Activated CD4-positive, alpha-beta T cell treated with anti-CD3 and anti-CD28 coated beads, Interleukin-2, Interleukin-6, amounts not matched to agents 100 ng/mL and 50 ng/mL, durations not matched to agents 16 hours and 8 hours (primary cell): Measurements from ENCODE around the gene HOXA13.
A peak's percentile ranks its signal among the peaks of the same experiment; 100 is the strongest.

Experiments
- DNase-seq: peaks from one replicate; pipeline ENCODE4 v3.0.0-alpha.2; 2020

The HOXA13 gene

DNA sequence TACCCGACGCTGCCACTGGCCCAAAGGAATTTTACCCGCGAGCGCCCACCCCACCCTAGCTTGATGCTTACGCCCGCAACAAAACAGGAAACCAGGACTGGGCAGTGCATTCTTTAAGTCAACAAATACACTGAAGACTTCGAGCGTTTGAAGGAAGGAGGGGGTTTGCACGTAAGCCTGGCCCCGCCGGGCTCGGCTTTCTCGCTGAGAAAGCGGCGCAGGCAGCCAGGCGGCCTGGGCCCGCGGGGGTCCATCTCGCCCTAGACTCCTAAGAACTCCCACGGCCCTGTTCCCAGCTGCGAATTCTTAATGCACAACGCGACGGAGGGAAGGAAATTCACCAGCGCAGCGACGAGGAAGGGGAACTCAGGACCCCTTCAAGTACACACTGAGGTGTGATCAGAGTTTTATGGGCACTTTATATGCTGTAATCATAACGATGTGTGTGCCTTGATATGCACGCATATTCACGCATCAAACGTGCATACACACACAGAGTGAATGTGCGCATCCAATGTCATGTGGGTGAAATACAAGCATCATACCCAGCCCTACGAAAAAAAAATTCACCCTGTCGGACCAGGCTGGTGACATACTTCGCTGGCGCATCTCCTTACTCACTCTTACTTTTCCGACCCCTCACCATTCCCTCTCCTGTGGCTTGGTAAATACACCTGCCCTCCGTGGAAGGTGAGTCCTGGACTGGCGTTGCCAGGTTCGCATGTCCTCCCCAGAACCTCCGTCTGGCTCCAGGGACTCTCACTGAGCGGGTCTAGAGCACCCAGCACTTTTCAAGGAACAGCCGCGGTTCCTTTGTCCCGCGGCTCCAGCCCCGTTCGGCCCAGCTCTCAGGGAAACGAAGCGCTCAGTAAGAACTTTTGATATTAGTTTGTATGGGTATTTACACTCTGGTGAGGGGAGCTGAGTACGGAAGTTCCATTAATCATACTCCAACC is 5.7 kb upstream of the HOXA13 start:
- no peak for DNase-seq

DNA sequence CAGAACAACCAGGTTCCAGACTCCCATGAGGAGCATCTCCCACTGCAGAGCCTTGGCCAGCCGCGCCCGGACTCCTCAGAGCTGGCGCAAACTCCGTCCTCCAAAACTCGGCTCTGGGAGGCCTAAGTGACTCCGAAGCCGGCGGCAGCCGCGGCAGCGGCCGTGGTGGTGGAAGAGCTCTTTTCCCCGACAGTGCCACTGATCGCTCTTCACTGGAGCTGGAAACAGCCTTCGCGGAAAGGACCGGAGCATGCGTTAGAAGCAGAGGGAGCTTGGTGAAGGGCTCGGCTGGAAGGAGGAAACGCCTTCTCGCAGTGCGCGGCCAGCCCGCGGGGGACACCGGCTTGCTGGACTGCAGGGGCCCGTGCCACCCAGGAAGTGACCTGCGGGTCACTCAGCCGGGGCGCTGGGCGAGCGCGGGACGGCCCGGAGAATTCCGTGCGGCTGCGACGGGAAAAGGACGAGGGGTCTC is 5.0 kb upstream of the HOXA13 start:
- no peak for DNase-seq

DNA sequence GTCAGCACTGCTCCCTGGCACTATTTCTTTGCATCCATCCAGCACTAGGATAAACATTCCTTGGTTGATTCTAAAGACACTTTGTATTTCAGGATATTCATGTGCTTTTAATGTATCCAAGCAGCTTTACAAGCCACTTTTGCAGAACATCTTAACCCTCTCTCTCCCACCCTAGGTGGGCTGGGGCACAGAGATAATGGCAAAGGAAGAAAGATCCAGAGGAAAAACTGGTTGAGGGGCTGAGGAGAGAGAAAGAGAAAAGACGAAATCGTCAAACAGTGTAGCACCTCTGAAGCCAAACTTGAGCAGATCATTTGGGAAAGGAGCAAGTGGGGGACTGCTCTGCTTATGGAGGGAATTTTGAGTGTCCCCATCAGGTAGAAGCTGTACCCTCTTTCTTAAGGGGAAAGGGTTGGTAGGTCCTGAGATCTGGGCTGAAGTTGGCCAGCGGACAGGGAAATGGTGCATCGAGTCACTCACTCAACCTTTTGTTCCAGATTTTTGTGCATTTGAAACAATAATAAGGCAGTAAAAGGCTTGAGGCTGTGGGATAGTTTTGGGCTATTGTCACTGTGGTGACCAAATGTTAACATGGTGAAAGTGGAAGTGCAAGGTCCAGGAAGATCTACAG is 4.2 kb upstream of the HOXA13 start:
- no peak for DNase-seq

GRCh38 chr7:27203365-27203953 is 3.6 kb upstream of the HOXA13 start:
- no peak for DNase-seq

- DNase-seq, result no peak
Observed at GRCh38 chr7:27202862-27203134, 2.9 kb upstream of the HOXA13 start.

DNA sequence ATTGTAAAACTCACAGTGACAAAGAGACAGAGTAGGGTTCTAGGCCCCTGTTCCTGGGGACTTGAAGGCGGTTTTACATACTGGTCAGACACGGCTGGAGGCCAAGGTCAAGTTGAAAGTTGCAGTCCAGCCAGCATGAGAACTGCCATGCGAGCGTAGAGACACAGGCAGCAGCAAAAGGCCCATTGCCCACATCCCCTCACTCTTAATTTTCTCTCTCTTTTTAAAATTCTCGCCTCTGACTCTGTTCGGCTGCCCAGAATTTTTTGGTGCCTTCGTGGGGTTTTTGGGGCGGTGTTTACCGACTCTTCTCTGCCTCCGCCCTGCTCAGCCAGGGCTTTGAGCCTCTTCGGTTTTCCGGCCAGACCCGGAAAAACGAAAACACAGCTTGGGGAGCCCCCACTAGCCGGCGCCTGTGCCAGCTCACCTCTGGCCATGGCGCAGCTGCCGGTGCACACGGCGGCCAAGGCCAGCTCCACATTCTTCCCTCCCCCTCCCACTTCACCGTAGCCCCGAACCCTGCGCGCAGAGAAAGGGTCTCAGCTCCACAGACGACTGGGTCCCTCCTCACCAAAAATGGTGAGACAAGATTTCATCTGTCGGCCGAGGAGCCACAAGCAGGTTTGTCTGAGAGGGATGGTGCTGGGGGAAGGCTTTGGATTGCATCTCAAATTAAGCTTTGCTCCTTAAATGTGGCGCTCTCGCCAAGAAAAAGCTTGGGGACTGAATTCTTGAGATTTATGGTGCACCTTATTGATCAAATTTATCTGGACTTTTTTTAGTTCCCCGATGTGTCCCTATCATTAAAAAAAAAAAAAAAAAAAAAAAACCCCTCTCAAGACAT is 2.3 kb upstream of the HOXA13 start:
- no peak for DNase-seq

DNA sequence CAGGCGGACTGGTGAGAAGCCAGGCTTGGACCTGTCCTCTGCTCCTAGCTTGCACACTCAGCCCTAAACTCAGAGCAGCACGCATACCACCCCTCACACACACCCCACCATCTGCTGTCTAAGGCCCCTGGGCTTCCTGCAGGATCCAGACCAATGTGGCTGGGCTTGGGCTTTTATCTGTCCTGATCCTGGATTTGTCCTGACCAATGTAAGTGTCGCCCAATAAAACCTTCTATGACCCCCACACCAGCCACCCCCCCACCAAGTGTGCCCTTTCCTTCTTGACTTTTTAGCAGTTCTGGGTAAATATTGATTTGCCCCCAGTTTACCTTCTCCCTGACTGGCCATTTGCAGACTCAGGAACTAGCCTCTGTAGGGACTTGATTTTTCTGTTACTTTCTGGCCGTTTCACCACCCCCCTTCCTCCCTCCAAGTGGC is 1.7 kb upstream of the HOXA13 start:
- no peak for DNase-seq

- DNase-seq, result no peak
Observed at GRCh38 chr7:27200761-27201579, 1.1 kb upstream of the HOXA13 start.

DNA sequence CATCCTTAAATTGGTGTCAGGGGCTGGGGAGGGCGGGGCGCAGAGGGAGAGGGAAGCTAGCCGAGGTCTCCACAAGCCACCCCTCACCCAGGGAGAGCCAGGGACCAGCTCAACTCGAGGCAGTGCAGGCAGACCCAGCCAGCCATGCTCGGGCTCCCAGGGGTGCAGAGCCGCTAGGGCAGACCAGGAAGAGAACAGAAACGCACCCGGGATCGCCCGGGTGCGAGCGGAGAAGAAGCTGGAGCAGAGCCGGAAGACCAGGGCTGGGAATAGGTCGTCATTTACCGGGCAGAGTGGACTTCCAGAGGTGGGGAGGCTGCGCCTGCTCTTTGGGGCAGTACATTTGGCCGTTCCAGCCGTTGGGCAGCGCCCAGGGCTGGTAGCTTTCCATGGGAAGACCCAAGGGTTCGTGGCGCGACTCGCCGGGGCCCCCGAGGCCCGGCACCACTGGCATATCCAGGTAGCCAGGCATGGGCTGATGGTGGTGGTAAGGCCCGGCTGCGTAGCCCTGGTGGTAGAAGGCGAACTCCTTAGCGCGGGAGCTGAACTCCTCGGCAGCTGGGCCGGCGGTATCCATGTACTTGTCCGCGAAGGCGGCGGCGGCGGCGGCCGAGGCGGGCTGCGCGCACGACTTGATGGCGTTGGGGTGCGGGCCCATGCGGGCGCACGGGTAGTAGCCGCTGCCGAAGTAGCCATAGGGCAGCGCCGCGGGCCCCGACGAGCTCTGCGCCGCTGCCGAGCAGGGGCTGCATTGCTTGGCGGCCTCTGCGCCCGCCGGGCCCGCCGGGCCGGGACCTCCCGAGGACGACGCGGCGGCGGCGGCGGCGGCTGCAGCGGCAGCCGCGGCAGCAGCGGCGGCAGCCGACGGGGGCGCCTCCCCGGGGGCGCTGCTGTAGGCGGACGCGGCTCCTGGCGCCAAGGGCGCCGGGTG is 755 bp downstream of the HOXA13 start:
- DNase-seq, result no peak

GRCh38 chr7:27198138-27198841 is 1.6 kb downstream of the HOXA13 start:
- DNase-seq, result no peak

DNA sequence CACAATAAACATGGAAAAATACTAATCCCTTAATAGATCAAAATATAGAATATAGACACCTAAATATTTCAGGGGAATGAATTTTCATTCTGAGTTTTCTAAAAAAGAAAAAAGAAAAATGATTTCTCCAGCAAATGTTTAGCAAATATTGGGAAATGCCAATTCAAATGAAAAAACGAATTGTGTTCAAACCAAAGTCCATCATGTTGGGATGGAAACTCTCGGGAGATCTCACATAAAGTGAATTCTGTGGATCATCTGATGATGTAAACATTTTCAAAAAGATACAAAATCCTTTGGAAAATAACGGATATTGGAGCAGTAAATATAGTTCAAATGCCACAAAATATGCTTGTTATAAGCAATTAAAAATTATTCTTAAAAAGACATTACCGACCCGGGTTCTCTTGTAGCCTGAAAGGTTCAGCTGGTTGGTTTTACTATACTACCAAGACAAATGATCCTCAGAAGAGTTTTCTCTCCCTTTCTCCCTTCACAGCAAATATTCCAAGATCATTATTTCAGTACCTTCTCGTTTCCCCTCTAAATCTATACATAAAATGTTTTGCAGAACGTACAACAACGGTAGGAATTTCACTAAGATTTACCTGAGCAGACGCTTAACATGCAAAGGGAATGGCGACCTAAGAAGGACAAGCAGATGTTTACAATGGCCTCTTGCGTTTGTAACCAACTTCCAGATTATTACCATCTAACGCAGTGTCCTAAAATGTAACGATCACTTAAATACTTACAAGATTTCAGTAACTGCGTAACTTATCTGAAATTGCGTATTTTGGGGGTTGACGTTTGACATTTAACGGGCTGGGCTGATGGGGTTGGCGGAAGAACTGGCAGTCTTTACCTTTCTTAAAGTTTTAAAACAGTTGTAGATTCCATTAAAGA is 2.5 kb downstream of the HOXA13 start:
- no peak for DNase-seq

DNA sequence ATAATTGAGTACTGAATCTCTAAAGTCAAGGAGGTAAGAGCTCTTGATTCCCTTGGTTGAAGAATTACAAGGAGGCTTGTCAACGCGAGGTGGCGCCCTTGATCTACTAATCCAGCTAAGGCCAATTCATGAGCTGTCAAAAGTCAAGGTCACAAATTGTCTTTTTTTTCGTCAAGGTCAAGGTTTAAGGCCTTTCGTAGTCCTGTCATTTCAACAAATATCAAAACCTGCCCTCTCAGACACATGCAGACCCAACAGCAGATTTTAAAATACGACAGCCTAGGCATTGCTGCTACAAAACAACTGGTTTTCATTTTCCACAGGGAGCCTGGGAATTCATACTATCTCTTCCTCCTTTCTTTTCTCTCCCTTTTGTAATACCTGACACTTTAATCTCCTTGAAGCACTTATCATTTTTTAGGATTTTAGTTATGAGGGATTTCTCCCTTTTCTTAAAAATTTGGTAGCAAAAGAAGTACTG is 3.6 kb downstream of the HOXA13 start:
- peak; percentile 83 for DNase-seq

DNA sequence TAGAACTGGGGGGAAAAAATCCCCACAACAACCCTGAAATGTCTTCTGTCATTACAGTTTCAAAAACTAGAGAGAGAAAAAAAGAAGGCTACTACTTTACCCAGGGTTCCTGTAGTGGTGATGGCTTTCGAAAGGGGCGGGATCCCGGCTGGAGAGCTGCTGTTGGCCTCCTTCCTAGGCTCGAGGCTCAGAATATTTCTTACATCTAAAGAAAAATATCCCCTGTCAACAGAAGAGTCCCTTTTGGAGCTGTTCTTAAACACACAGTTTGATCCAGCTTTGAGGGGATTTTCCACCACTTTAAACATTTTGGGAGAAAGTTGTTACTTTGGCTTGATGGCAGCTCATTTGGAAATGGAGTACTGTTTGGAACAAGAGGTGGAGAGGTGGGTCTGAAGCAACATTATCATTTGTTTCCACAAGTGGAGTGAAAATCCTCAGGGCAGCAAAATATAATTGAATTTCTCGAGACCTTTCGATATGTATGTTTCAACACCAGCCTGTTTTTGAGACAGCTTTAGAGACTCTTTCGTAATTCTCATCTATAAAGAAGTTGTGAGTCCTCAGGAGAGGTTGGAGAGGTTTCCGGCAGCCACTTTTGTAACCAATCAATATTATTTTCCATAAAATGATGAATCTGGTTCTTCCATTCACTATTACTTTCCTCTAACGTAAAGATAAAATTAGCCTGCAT is 5.1 kb downstream of the HOXA13 start:
- no peak for DNase-seq

DNA sequence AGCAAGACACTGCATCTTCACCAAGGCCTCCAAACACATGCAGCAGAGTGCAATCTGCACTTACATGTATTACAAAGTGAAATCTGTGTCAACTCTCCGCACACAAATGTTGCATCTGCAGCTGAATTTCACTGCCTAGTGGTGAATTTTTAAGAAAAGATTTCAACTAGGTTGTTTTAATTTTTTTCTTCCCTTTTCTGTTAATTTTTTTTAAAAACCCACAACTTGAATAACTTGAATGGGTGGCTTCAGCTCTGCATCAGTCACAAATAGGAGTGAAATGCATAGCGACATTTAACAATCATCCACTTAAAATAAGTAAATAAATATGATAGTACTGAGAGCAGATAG is 5.9 kb downstream of the HOXA13 start:
- no peak for DNase-seq

GRCh38 chr7:27193335-27194001 is 6.4 kb downstream of the HOXA13 start:
- no peak for DNase-seq

- no peak for DNase-seq
Observed at GRCh38 chr7:27192546-27193334, 7.2 kb downstream of the HOXA13 start.
